MCF 10A (cell line): ENCODE results near the gene SHANK1. TPM values are rescaled to one million over a fixed set of nuclear protein-coding genes. Genes with fewer than 3 reads are reported as not detected.

ENCODE experiments used
- BruUV-seq: library from RNA; stranded (reverse); fragments of 400-500 nt; replicated peaks from 2 replicates; lab custom pipeline; 2021; lab: Mats Ljungman, UMichigan
- CTCF ChIA-PET: fragments of 300-600 bp; sonication (Branson Sonifier 250); formaldehyde crosslinking; extraction: SDS; loops from one replicate; lab custom pipeline; 2021; ENCODE audit warnings: antibody characterized with exemption, inconsistent platforms; lab: Yijun Ruan, JAX
- POLR2A ChIA-PET: fragments of 300-600, 350-650 bp; sonication (Branson Sonifier 250); formaldehyde crosslinking; extraction: SDS; loops from one replicate; lab custom pipeline; 2020; ENCODE audit warnings: antibody characterized with exemption, inconsistent platforms; lab: Yijun Ruan, JAX
- DNase-seq: peaks from one replicate; pipeline ENCODE4 v3.0.0-alpha.2; 2018; ENCODE audit not compliant: unreplicated experiment
- H3K27ac Mint-ChIP-seq: one replicate; pipeline ENCODE4 v1.8.0; 2022; ENCODE audit warnings: mild to moderate bottlenecking, low read depth, mixed read lengths; ENCODE audit not compliant: unreplicated experiment
- H3K27me3 Mint-ChIP-seq: one replicate; pipeline ENCODE4 v1.8.0; 2022; ENCODE audit warnings: mixed read lengths; ENCODE audit not compliant: insufficient read depth, unreplicated experiment
- H3K36me3 Mint-ChIP-seq: one replicate; pipeline ENCODE4 v1.8.0; 2022; ENCODE audit warnings: mild to moderate bottlenecking, moderate library complexity, mixed read lengths; ENCODE audit not compliant: insufficient read depth, unreplicated experiment
- H3K4me1 Mint-ChIP-seq: one replicate; pipeline ENCODE4 v1.8.0; 2022; ENCODE audit warnings: mixed read lengths; ENCODE audit not compliant: insufficient read depth, unreplicated experiment
- H3K4me3 Mint-ChIP-seq: one replicate; pipeline ENCODE4 v1.8.0; 2022; ENCODE audit warnings: mild to moderate bottlenecking, moderate library complexity, mixed read lengths; ENCODE audit not compliant: unreplicated experiment
- H3K9me3 Mint-ChIP-seq: one replicate; pipeline ENCODE4 v1.8.0; 2022; ENCODE audit warnings: mixed read lengths; ENCODE audit not compliant: unreplicated experiment
- CTCF ChIP-seq: fragments of 200-600 bp; IDR thresholded peaks from one replicate; pipeline ENCODE4 v1.8.0; 2022; ENCODE audit warnings: antibody characterized with exemption, mild to moderate bottlenecking; ENCODE audit not compliant: unreplicated experiment
- intact Hi-C: fragments of 100-400 bp; cut with micrococcal nuclease; formaldehyde crosslinking; loops from 2 replicates; pipeline ENCODE4 v1.14.1; 2022
- total RNA-seq: library from RNA; stranded (reverse); gene quantifications from 2 replicates; pipeline ENCODE4 v1.2.3, GENCODE V29; 2022

SHANK1 gene
- total RNA-seq, 1 experiment from 2014 or later = 0.44 TPM

- CTCF ChIA-PET = no interaction called here
- H3K4me1 Mint-ChIP-seq = no peaks in the 10 kb centered on the region
- DNase-seq = no peak
- POLR2A ChIA-PET = interaction anchor here (0.8 kb wide), 1 partner anchor 25 kb away, joined by 3 read pairs; no protein-coding TSS in a partner anchor
- H3K27ac Mint-ChIP-seq = no peak overlapping the region
- peaks cover 11% of the 10 kb centered on the region for H3K27me3 Mint-ChIP-seq
- H3K4me3 Mint-ChIP-seq = no peak overlapping the region
- no peak for TF ChIP-seq CTCF
- intact Hi-C loops = no loop called here
- BruUV-seq = no TSS peak
- H3K36me3 Mint-ChIP-seq = no peaks in the 10 kb centered on the region
- no peaks in the 10 kb centered on the region for H3K9me3 Mint-ChIP-seq
Observed at GRCh38 chr19:50743537-50743936, 23.9 kb upstream of the SHANK1 start.

GRCh38 chr19:50741179-50741933, 21.8 kb upstream of the SHANK1 start:
- H3K27ac Mint-ChIP-seq = no peak overlapping the region
- TF ChIP-seq CTCF = no peak
- no peaks in the 10 kb centered on the region for H3K4me1 Mint-ChIP-seq
- intact Hi-C loops = no loop called here
- no peaks in the 10 kb centered on the region for H3K36me3 Mint-ChIP-seq
- ChIA-PET CTCF (no interaction called here), POLR2A (no interaction called here)
- no peak overlapping the region for H3K4me3 Mint-ChIP-seq
- peaks cover 25% of the 10 kb centered on the region for H3K27me3 Mint-ChIP-seq
- no peaks in the 10 kb centered on the region for H3K9me3 Mint-ChIP-seq
- DNase-seq = no peak
- BruUV-seq = no TSS peak

- no peak overlapping the region for H3K27ac Mint-ChIP-seq
- no TSS peak for BruUV-seq
- ChIA-PET POLR2A (no interaction called here), CTCF (no interaction called here)
- peaks cover 30% of the 10 kb centered on the region for H3K27me3 Mint-ChIP-seq
- no peak for TF ChIP-seq CTCF
- H3K4me3 Mint-ChIP-seq = no peak overlapping the region
- intact Hi-C loops = no loop called here
- no peaks in the 10 kb centered on the region for H3K4me1 Mint-ChIP-seq
- no peaks in the 10 kb centered on the region for H3K9me3 Mint-ChIP-seq
- no peaks in the 10 kb centered on the region for H3K36me3 Mint-ChIP-seq
- DNase-seq = no peak
Observed at GRCh38 chr19:50739914-50740426, 20.4 kb upstream of the SHANK1 start.

GRCh38 chr19:50739132-50739913, 19.7 kb upstream of the SHANK1 start:
- ChIA-PET POLR2A (no interaction called here), CTCF (no interaction called here)
- no peaks in the 10 kb centered on the region for H3K9me3 Mint-ChIP-seq
- H3K4me3 Mint-ChIP-seq = no peak overlapping the region
- no peaks in the 10 kb centered on the region for H3K36me3 Mint-ChIP-seq
- intact Hi-C loops = no loop called here
- BruUV-seq = no TSS peak
- H3K27ac Mint-ChIP-seq = no peak overlapping the region
- peaks cover 30% of the 10 kb centered on the region for H3K27me3 Mint-ChIP-seq
- DNase-seq = no peak
- no peak for TF ChIP-seq CTCF
- H3K4me1 Mint-ChIP-seq = no peaks in the 10 kb centered on the region
